H9 (cell line): ENCODE data around the gene ZNF184. TPM values are rescaled to one million over a fixed set of nuclear protein-coding genes. Genes with fewer than 3 reads are reported as not detected.

ENCODE experiments used
- DNase-seq: peaks from one replicate; pipeline ENCODE4 v3.0.0-alpha.2; 2017
- H2AFZ ChIP-seq: one replicate; pipeline ENCODE4 v1.6.1; 2013; ENCODE audit warnings: mild to moderate bottlenecking, low read length, control low read depth, moderate library complexity
- H2AK5ac ChIP-seq: 2 replicates; pipeline ENCODE4 v1.6.1; 2013; ENCODE audit warnings: low read length, control low read depth, mixed read lengths; ENCODE audit not compliant: insufficient read length
- H2BK120ac ChIP-seq: one replicate; pipeline ENCODE4 v1.6.1; 2013; ENCODE audit warnings: low read depth, mild to moderate bottlenecking, low read length, control low read depth, inconsistent platforms; ENCODE audit not compliant: poor library complexity, severe bottlenecking
- H2BK12ac ChIP-seq: 2 replicates; pipeline ENCODE4 v1.6.1; 2013; ENCODE audit warnings: low read length, control low read depth, mixed read lengths, low read depth; ENCODE audit not compliant: insufficient read length
- H2BK15ac ChIP-seq: 2 replicates; pipeline ENCODE4 v1.6.1; 2013; ENCODE audit warnings: low read depth, low read length, control low read depth
- H2BK20ac ChIP-seq: one replicate; pipeline ENCODE4 v1.6.1; 2013; ENCODE audit warnings: low read depth, mild to moderate bottlenecking, low read length, control low read depth, inconsistent platforms; ENCODE audit not compliant: poor library complexity, severe bottlenecking
- H2BK5ac ChIP-seq: 2 replicates; pipeline ENCODE4 v1.6.1; 2013; ENCODE audit warnings: low read length, control low read depth, mixed read lengths; ENCODE audit not compliant: insufficient read length
- H3K14ac ChIP-seq: 2 replicates; pipeline ENCODE4 v1.6.1; 2013; ENCODE audit warnings: low read length, control low read depth; ENCODE audit not compliant: insufficient read depth
- H3K18ac ChIP-seq: 2 replicates; pipeline ENCODE4 v1.6.1; 2013; ENCODE audit warnings: low read depth, mild to moderate bottlenecking, mixed read lengths, low read length, control low read depth; ENCODE audit not compliant: insufficient read length
- H3K23ac ChIP-seq: 2 replicates; pipeline ENCODE4 v1.6.1; 2013; ENCODE audit warnings: low read length, control low read depth, mixed read lengths, low read depth; ENCODE audit not compliant: insufficient read length
- H3K23me2 ChIP-seq: 2 replicates; pipeline ENCODE4 v1.6.1; 2013; ENCODE audit warnings: low read depth, mild to moderate bottlenecking, mixed read lengths, low read length, control low read depth; ENCODE audit not compliant: insufficient read length, poor library complexity, severe bottlenecking
- H3K27ac ChIP-seq: 2 replicates; pipeline ENCODE4 v1.5.1; 2013; ENCODE audit warnings: low read length, control low read depth, mixed read lengths, low read depth; ENCODE audit not compliant: insufficient read length
- H3K27me3 ChIP-seq: 2 replicates; pipeline ENCODE4 v1.6.1; 2013; ENCODE audit warnings: low read length, control low read depth, inconsistent platforms; ENCODE audit not compliant: insufficient read depth
- H3K4ac ChIP-seq: 2 replicates; pipeline ENCODE4 v1.6.1; 2013; ENCODE audit warnings: low read depth, mild to moderate bottlenecking, control low read depth, inconsistent platforms, low read length, moderate library complexity
- H3K4me1 ChIP-seq: 2 replicates; pipeline ENCODE4 v1.6.1; 2013; ENCODE audit warnings: low read length, control low read depth, inconsistent platforms; ENCODE audit not compliant: insufficient read depth
- H3K4me2 ChIP-seq: 2 replicates; pipeline ENCODE4 v1.6.1; 2013; ENCODE audit warnings: low read length, control low read depth, mixed read lengths; ENCODE audit not compliant: insufficient read length, insufficient read depth
- H3K56ac ChIP-seq: 2 replicates; pipeline ENCODE4 v1.6.1; 2013; ENCODE audit warnings: low read depth, mild to moderate bottlenecking, mixed read lengths, low read length, control low read depth; ENCODE audit not compliant: insufficient read length
- H3K79me1 ChIP-seq: 2 replicates; pipeline ENCODE4 v1.6.1; 2013; ENCODE audit warnings: low read depth, mild to moderate bottlenecking, moderate library complexity, low read length, control low read depth, inconsistent platforms; ENCODE audit not compliant: insufficient read depth, poor library complexity, severe bottlenecking
- H3K79me2 ChIP-seq: 2 replicates; pipeline ENCODE4 v1.6.1; 2013; ENCODE audit warnings: low read length, control low read depth, inconsistent platforms; ENCODE audit not compliant: insufficient read depth
- H3K9ac ChIP-seq: 2 replicates; pipeline ENCODE4 v1.6.1; 2013; ENCODE audit warnings: low read length, control low read depth, mixed read lengths; ENCODE audit not compliant: insufficient read length; ENCODE audit errors: extremely low read depth
- H3K9me3 ChIP-seq: one replicate; pipeline ENCODE4 v1.6.1; 2013; ENCODE audit warnings: low read depth, low read length, inconsistent platforms; ENCODE audit not compliant: control insufficient read depth
- H3T11ph ChIP-seq: one replicate; pipeline ENCODE4 v1.6.1; 2013; ENCODE audit warnings: mild to moderate bottlenecking, low read length, control low read depth, inconsistent platforms
- H4K20me1 ChIP-seq: one replicate; pipeline ENCODE4 v1.6.1; 2013; ENCODE audit not compliant: control insufficient read depth, insufficient read length, insufficient read depth
- H4K5ac ChIP-seq: 2 replicates; pipeline ENCODE4 v1.6.1; 2013; ENCODE audit warnings: low read depth, mild to moderate bottlenecking, mixed read lengths, low read length, control low read depth; ENCODE audit not compliant: insufficient read length
- H4K8ac ChIP-seq: replicated peaks from 2 replicates; pipeline ENCODE4 v1.6.1; 2013; ENCODE audit warnings: low read length, control low read depth, mixed read lengths, low read depth; ENCODE audit not compliant: insufficient read length
- H4K91ac ChIP-seq: 2 replicates; pipeline ENCODE4 v1.6.1; 2013; ENCODE audit warnings: low read depth, mild to moderate bottlenecking, moderate library complexity, mixed read lengths, low read length, control low read depth; ENCODE audit not compliant: insufficient read length
- H3K27ac Mint-ChIP-seq, 3 experiments: 2 replicates in 2 of 3; 3 replicates in 1 of 3; pipeline ENCODE4 v1.8.0; 2020 to 2021; ENCODE audit warnings: mixed read lengths in 3 of 3, mild to moderate bottlenecking in 1 of 3, moderate library complexity in 1 of 3
- H3K27me3 Mint-ChIP-seq: 2 replicates; pipeline ENCODE4 v1.8.0; 2021; ENCODE audit warnings: low read depth, mild to moderate bottlenecking, moderate library complexity, mixed read lengths
- H3K36me3 Mint-ChIP-seq, 3 experiments: 2 replicates in 2 of 3; 3 replicates in 1 of 3; pipeline ENCODE4 v1.8.0; 2020 to 2021; ENCODE audit warnings: low read depth in 3 of 3, mixed read lengths in 3 of 3; ENCODE audit not compliant: insufficient read depth in 1 of 3
- H3K4me1 Mint-ChIP-seq, 2 experiments: 2 replicates each; pipeline ENCODE4 v1.8.0; 2020; ENCODE audit warnings: mixed read lengths in 2 of 2
- H3K4me3 Mint-ChIP-seq, 2 experiments: 2 replicates in 1 of 2; 3 replicates in 1 of 2; pipeline ENCODE4 v1.8.0; 2020 to 2021; ENCODE audit warnings: mild to moderate bottlenecking in 2 of 2, mixed read lengths in 2 of 2, moderate library complexity in 1 of 2
- H3K9me3 Mint-ChIP-seq, 2 experiments: 2 replicates in 1 of 2; 3 replicates in 1 of 2; pipeline ENCODE4 v1.8.0; 2020; ENCODE audit warnings: mild to moderate bottlenecking in 2 of 2, mixed read lengths in 2 of 2, moderate library complexity in 1 of 2
- WGBS: extraction: QIAGEN DNeasy Blood & Tissue Kit; methylation state at CpG from one replicate; pipeline ENCODE4 v1.1.7; 2013; ENCODE audit warnings: missing lambda C conversion rate, low lambda C conversion rate, mixed read lengths; ENCODE audit not compliant: insufficient read length; ENCODE audit errors: extremely low coverage; 5-methylcytosine and 5-hydroxymethylcytosine counted together
- total RNA-seq: library from RNA; stranded (reverse); gene quantifications from 2 replicates; pipeline ENCODE4 v1.2.1, GENCODE V29; 2021
- TF ChIP-seq, protein P1 (sequence below): fragments of 200-600 bp; sonication (generic); conservative IDR thresholded peaks from 3 replicates; pipeline ENCODE4 v1.8.0; 2021; ENCODE audit warnings: antibody characterized with exemption, mild to moderate bottlenecking

ZNF184 gene
- total RNA-seq, 1 experiment from 2014 or later = 6.3 TPM

DNA sequence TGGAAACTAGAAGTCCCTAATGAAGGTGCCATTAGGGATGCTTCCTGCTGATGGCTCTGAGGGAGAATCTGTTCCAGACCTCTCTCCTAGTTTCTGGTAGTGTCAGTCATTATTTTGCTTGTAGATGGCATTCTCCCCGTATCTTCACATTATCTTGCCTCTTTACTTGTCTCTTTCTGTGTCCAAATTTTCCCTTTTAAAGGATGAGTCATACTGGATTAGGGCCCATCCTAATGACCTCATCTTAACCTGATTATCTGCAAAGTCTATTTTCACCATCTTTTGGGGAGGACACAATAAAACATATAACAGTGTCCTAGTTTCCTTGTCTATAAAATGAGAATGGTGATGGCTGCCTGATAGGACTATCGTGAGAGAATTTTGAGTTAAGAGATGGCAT, 57.0 kb downstream of the ZNF184 start:
- TF ChIP-seq, protein P1, sequence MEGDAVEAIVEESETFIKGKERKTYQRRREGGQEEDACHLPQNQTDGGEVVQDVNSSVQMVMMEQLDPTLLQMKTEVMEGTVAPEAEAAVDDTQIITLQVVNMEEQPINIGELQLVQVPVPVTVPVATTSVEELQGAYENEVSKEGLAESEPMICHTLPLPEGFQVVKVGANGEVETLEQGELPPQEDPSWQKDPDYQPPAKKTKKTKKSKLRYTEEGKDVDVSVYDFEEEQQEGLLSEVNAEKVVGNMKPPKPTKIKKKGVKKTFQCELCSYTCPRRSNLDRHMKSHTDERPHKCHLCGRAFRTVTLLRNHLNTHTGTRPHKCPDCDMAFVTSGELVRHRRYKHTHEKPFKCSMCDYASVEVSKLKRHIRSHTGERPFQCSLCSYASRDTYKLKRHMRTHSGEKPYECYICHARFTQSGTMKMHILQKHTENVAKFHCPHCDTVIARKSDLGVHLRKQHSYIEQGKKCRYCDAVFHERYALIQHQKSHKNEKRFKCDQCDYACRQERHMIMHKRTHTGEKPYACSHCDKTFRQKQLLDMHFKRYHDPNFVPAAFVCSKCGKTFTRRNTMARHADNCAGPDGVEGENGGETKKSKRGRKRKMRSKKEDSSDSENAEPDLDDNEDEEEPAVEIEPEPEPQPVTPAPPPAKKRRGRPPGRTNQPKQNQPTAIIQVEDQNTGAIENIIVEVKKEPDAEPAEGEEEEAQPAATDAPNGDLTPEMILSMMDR = no peak
- no CpG with 5 or more reads among the region's 2 CpGs for WGBS

More for the DNA sequence above, 57.0 kb downstream of the ZNF184 start:
- H2BK15ac ChIP-seq = no peak overlapping the region
- no peak overlapping the region for H3K9ac ChIP-seq
- H4K5ac ChIP-seq = no peak overlapping the region
- H3K27ac Mint-ChIP-seq = no peak overlapping the region
- H3K79me2 ChIP-seq = no peaks in the 10 kb centered on the region
- H3K4me2 ChIP-seq = no peak overlapping the region
- no peak overlapping the region for H3K23ac ChIP-seq
- H3K4ac ChIP-seq = no peak overlapping the region
- H3K27me3 Mint-ChIP-seq = peaks cover 3% of the 10 kb centered on the region; the same call in 1 of the 2 replicates
- no peaks in the 10 kb centered on the region for H3K4me1 ChIP-seq
- no peak overlapping the region for H2AK5ac ChIP-seq
- H3K9me3 ChIP-seq = peaks cover 4% of the 10 kb centered on the region
- no peak overlapping the region for H2BK20ac ChIP-seq
- no peak overlapping the region for H4K91ac ChIP-seq
- H2AFZ ChIP-seq = no peak overlapping the region
- H3K27ac ChIP-seq = no peak overlapping the region
- H3K9me3 Mint-ChIP-seq = peaks cover 5 to 21% of the 10 kb centered on the region in 2 experiments
- H3K4me1 Mint-ChIP-seq = peaks cover 3 to 5% of the 10 kb centered on the region in 2 experiments; a peak in 2 of 4 replicates
- H3K56ac ChIP-seq = no peak overlapping the region
- no peak overlapping the region for H2BK12ac ChIP-seq
- no peaks in the 10 kb centered on the region for H3K23me2 ChIP-seq
- no peaks in the 10 kb centered on the region for H3K27me3 ChIP-seq
- DNase-seq = no peak
- no peak overlapping the region for H2BK120ac ChIP-seq
- no peak overlapping the region for H3K4me3 Mint-ChIP-seq
- no peak overlapping the region for H4K8ac ChIP-seq
- H3K18ac ChIP-seq = no peak overlapping the region
- no peak overlapping the region for H3T11ph ChIP-seq
- H3K14ac ChIP-seq = no peak overlapping the region
- H3K79me1 ChIP-seq = no peaks in the 10 kb centered on the region
- no peak overlapping the region for H2BK5ac ChIP-seq
- H4K20me1 ChIP-seq = no peaks in the 10 kb centered on the region
- H3K36me3 Mint-ChIP-seq = peaks cover 0 to 4% (median 1%) of the 10 kb centered on the region in 3 experiments; a peak in 2 of 7 replicates
